ENCODE measurements around the gene ERAL1. TPM values are rescaled to one million over a fixed set of nuclear protein-coding genes. Genes with fewer than 3 reads are reported as not detected.
"Not testable (repeated sequence)": the region's sequence is repeated elsewhere in the genome, so short reads cannot be mapped to it uniquely, and the experiment has no call there.

ERAL1 gene
- polyA plus RNA-seq, 1 donor (not counting 4 experiments of a cell fraction or from before 2014, with no cell fraction given): 46.5 TPM

DNA sequence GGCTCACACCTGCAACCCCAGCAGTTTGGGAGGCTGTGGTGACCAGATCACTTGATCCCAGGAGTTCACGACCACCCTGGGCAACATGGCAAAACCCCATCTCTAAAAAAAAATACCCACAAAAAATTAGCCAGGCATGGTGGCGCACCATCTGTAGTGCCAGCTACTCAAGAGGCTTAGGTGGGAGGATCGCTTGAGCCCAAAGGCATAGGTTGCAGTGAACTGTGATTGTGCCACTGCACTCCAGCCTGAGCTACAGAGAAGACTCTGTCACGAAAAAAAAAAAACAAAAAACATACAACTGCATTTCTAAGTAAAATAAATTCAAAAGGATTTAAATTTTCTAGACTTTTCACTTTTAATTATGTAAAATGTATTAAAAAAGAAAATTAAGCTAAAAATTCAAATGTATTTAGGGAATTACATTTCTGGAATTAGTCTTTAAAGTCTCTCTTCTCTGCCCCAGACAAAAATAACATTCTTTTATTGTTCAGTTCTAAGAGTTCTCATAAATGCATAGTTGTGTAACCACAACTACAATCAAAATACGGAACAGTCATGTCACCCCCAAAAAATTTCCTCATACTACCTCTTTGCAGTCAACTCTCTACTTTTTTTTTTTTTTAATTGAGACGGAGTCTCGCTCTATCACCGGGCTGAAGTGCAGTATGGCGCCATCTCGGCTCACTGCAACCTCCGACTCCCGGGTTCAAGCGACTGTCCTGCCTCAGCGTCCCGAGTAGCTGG, 26.3 kb upstream of the ERAL1 start:
- peaks cover 49% of the 10 kb centered on the region for H3K79me2 ChIP-seq (ENCODE audit: control insufficient read depth, insufficient read depth, low read length)
- DNase-seq (ENCODE audit: low read depth, low spot score): no peak

DNA sequence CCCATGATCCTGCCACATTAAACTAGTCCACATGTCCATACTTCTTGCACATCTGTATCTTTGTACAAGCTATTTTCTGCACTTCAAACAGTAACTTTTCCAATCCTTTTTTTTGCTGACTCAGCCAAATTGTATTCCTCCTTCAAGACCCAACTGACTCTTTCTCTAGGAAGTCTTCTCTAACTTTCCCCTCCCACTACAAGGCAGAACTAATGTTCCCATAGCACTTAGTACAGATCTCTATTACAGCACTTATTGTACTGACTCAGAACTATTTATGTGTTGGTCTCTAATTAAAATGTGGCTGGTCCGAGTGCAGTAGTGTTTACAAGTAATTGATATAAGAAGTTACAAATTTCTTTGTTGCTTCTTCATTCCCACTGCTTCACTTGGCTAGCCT, 20.4 kb upstream of the ERAL1 start:
- H3K27me3 ChIP-seq (ENCODE audit: control insufficient read depth, extremely low read depth, insufficient read depth, low read length): no peaks in the 10 kb centered on the region
- H3K9ac ChIP-seq (ENCODE audit: control insufficient read depth, extremely low read depth, insufficient read depth, low read length): no peak overlapping the region
- TF ChIP-seq EZH2 (IDR thresholded peaks at IDR 0.05; ENCODE audit: low read length): no peak
- TF ChIP-seq, protein P1, sequence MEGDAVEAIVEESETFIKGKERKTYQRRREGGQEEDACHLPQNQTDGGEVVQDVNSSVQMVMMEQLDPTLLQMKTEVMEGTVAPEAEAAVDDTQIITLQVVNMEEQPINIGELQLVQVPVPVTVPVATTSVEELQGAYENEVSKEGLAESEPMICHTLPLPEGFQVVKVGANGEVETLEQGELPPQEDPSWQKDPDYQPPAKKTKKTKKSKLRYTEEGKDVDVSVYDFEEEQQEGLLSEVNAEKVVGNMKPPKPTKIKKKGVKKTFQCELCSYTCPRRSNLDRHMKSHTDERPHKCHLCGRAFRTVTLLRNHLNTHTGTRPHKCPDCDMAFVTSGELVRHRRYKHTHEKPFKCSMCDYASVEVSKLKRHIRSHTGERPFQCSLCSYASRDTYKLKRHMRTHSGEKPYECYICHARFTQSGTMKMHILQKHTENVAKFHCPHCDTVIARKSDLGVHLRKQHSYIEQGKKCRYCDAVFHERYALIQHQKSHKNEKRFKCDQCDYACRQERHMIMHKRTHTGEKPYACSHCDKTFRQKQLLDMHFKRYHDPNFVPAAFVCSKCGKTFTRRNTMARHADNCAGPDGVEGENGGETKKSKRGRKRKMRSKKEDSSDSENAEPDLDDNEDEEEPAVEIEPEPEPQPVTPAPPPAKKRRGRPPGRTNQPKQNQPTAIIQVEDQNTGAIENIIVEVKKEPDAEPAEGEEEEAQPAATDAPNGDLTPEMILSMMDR (optimal IDR thresholded peaks at IDR 0.05 in 1 of 3, IDR thresholded peaks at IDR 0.05 in 1 of 3, conservative IDR thresholded peaks at IDR 0.05 in 1 of 3; ENCODE audit: extremely low read depth in 1 of 3, insufficient read depth in 2 of 3, low read length in 3 of 3): no peak
- H3K4me3 ChIP-seq (ENCODE audit: control insufficient read depth in 2 of 3, extremely low read depth in 1 of 3, insufficient read depth in 2 of 3, low read depth in 1 of 3, low read length in 3 of 3): no peak overlapping the region
- H3K4me1 ChIP-seq (ENCODE audit: control insufficient read depth, extremely low read depth, insufficient read depth, low read length): no peaks in the 10 kb centered on the region
- H3K9me1 ChIP-seq (ENCODE audit: control insufficient read depth, extremely low read depth, insufficient read depth, low read length): no peaks in the 10 kb centered on the region
- H3K79me2 ChIP-seq (ENCODE audit: control insufficient read depth, insufficient read depth, low read length): peaks cover 77% of the 10 kb centered on the region
- H3K36me3 ChIP-seq (ENCODE audit: control insufficient read depth in 2 of 2, extremely low read depth in 1 of 2, insufficient read depth in 2 of 2, low read length in 2 of 2): peaks cover 3 to 5% of the 10 kb centered on the region in 2 experiments
- no peak for DNase-seq (ENCODE audit: low read depth, low spot score)
- no peaks in the 10 kb centered on the region for H3K9me3 ChIP-seq (ENCODE audit: control insufficient read depth, low read depth, low read length)
- H2AFZ ChIP-seq (ENCODE audit: control insufficient read depth, low read length): no peak overlapping the region
- no peak for FAIRE-seq
- H3K27ac ChIP-seq (ENCODE audit: control insufficient read depth, insufficient read depth, low read length): no peak overlapping the region
- dilution Hi-C loops (cut with MboI; ENCODE audit: extremely low pct_ligation_motif_present, low sequenced_read_pairs): no loop called here
- H4K20me1 ChIP-seq (ENCODE audit: control insufficient read depth, extremely low read depth, insufficient read depth, low read length): peaks cover 3% of the 10 kb centered on the region
- H3K4me2 ChIP-seq (ENCODE audit: control insufficient read depth, extremely low read depth, insufficient read depth, low read depth, low read length): no peak overlapping the region

More for the DNA sequence above, 26.3 kb upstream of the ERAL1 start:
- Histone ChIP-seq H3K4me1 (ENCODE audit: control insufficient read depth, extremely low read depth, insufficient read depth, low read length) (no peaks in the 10 kb centered on the region), H3K9ac (ENCODE audit: control insufficient read depth, extremely low read depth, insufficient read depth, low read length) (no peak overlapping the region), H3K4me3 (ENCODE audit: control insufficient read depth in 2 of 3, extremely low read depth in 1 of 3, insufficient read depth in 2 of 3, low read depth in 1 of 3, low read length in 3 of 3) (no peak overlapping the region), H3K9me1 (ENCODE audit: control insufficient read depth, extremely low read depth, insufficient read depth, low read length) (no peaks in the 10 kb centered on the region), H2AFZ (ENCODE audit: control insufficient read depth, low read length) (no peak overlapping the region), H3K9me3 (ENCODE audit: control insufficient read depth, low read depth, low read length) (no peaks in the 10 kb centered on the region), H3K27ac (ENCODE audit: control insufficient read depth, insufficient read depth, low read length) (no peak overlapping the region), H3K36me3 (ENCODE audit: control insufficient read depth in 2 of 2, extremely low read depth in 1 of 2, insufficient read depth in 2 of 2, low read length in 2 of 2) (peaks cover 3% of the 10 kb centered on the region in 2 experiments), H4K20me1 (ENCODE audit: control insufficient read depth, extremely low read depth, insufficient read depth, low read length) (no peaks in the 10 kb centered on the region), H3K27me3 (ENCODE audit: control insufficient read depth, extremely low read depth, insufficient read depth, low read length) (no peaks in the 10 kb centered on the region), H3K4me2 (ENCODE audit: control insufficient read depth, extremely low read depth, insufficient read depth, low read depth, low read length) (no peak overlapping the region)
- FAIRE-seq: no peak
- dilution Hi-C loops (cut with MboI; ENCODE audit: extremely low pct_ligation_motif_present, low sequenced_read_pairs): no loop called here
- TF ChIP-seq, protein P1 (optimal IDR thresholded peaks at IDR 0.05 in 1 of 3, IDR thresholded peaks at IDR 0.05 in 1 of 3, conservative IDR thresholded peaks at IDR 0.05 in 1 of 3; ENCODE audit: extremely low read depth in 1 of 3, insufficient read depth in 2 of 3, low read length in 3 of 3): no peak
- TF ChIP-seq EZH2 (IDR thresholded peaks at IDR 0.05; ENCODE audit: low read length): no peak

DNA sequence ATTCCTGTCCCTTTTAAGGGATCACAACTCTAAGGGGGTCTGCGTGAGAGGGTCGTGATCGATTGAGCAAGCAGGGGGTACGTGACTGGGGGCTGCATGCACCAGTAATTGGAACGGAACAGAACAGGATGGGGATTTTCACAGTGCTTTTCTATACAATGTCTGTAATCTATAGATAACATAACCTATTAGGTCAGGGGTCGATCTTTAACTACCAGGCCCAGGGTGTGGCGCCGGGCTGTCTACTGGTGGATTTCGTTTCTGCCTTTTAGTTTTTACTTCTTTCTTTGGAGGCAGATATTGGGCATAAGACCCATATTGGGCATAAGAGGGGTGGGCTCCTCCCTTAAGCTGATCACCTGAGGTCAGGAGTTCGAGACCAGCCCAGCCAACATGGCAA, 18.3 kb upstream of the ERAL1 start:
- H3K4me1 ChIP-seq (ENCODE audit: control insufficient read depth, extremely low read depth, insufficient read depth, low read length); FAIRE-seq; H4K20me1 ChIP-seq (ENCODE audit: control insufficient read depth, extremely low read depth, insufficient read depth, low read length); H3K27ac ChIP-seq (ENCODE audit: control insufficient read depth, insufficient read depth, low read length); H3K9me3 ChIP-seq (ENCODE audit: control insufficient read depth, low read depth, low read length); H3K9ac ChIP-seq (ENCODE audit: control insufficient read depth, extremely low read depth, insufficient read depth, low read length); H3K36me3 ChIP-seq (ENCODE audit: control insufficient read depth in 2 of 2, extremely low read depth in 1 of 2, insufficient read depth in 2 of 2, low read length in 2 of 2); H3K27me3 ChIP-seq (ENCODE audit: control insufficient read depth, extremely low read depth, insufficient read depth, low read length); H2AFZ ChIP-seq (ENCODE audit: control insufficient read depth, low read length); dilution Hi-C loops (cut with MboI; ENCODE audit: extremely low pct_ligation_motif_present, low sequenced_read_pairs); DNase-seq (ENCODE audit: low read depth, low spot score); H3K9me1 ChIP-seq (ENCODE audit: control insufficient read depth, extremely low read depth, insufficient read depth, low read length); H3K4me3 ChIP-seq (ENCODE audit: control insufficient read depth in 2 of 3, extremely low read depth in 1 of 3, insufficient read depth in 2 of 3, low read depth in 1 of 3, low read length in 3 of 3); H3K4me2 ChIP-seq (ENCODE audit: control insufficient read depth, extremely low read depth, insufficient read depth, low read depth, low read length): not testable (repeated sequence)
- H3K79me2 ChIP-seq (ENCODE audit: control insufficient read depth, insufficient read depth, low read length): peaks cover 85% of the 10 kb centered on the region

Data from keratinocyte (primary cell).